ENCODE data around the gene ETNK2.

DNA sequence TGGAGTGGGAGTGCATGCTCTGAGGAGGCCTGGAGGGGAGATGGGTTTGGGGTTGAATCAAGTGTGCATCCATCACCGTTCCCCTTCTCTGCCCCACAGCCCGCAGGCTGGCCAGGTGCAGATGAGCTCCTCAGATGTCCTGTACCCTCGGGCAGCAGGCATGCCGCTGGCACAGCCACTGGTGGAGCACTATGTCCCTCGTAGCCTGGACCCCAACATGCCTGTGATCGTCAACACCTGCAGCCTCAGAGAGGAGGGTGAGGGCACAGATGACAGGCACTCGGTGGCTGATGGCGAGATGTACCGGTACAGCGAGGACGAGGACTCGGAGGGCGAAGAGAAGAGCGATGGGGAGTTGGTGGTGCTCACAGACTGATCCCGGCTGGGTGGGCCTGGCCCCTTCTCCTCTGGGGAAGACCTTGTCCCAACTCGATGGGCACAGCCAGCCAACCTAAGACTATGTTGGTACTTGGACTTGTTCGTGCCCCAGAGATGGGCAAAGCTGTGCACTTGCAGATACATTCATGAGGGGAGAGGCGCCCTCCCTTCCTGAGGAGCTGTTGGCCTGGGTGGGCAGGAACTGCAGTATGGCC, 26.0 kb downstream of the ETNK2 start:
- TF ChIP-seq POLR2AphosphoS5 (IDR thresholded peaks at IDR 0.05; ENCODE audit: low read depth, low read length) (no peak), POLR2A (IDR thresholded peaks at IDR 0.05; ENCODE audit: low read depth, low read length) (no peak)

All from GM12892 (cell line).